H9 (cell line): Measurements from ENCODE around the gene SCFD2. TPM values are rescaled to one million over a fixed set of nuclear protein-coding genes. Genes with fewer than 3 reads are reported as not detected.

Experiments used
- DNase-seq: peaks from one replicate; pipeline ENCODE4 v3.0.0-alpha.2; 2017
- H2AFZ ChIP-seq: one replicate; pipeline ENCODE4 v1.6.1; 2013; ENCODE audit warnings: mild to moderate bottlenecking, low read length, control low read depth, moderate library complexity
- H2AK5ac ChIP-seq: 2 replicates; pipeline ENCODE4 v1.6.1; 2013; ENCODE audit warnings: low read length, control low read depth, mixed read lengths; ENCODE audit not compliant: insufficient read length
- H2BK120ac ChIP-seq: one replicate; pipeline ENCODE4 v1.6.1; 2013; ENCODE audit warnings: low read depth, mild to moderate bottlenecking, low read length, control low read depth, inconsistent platforms; ENCODE audit not compliant: poor library complexity, severe bottlenecking
- H2BK12ac ChIP-seq: 2 replicates; pipeline ENCODE4 v1.6.1; 2013; ENCODE audit warnings: low read length, control low read depth, mixed read lengths, low read depth; ENCODE audit not compliant: insufficient read length
- H2BK15ac ChIP-seq: 2 replicates; pipeline ENCODE4 v1.6.1; 2013; ENCODE audit warnings: low read depth, low read length, control low read depth
- H2BK20ac ChIP-seq: one replicate; pipeline ENCODE4 v1.6.1; 2013; ENCODE audit warnings: low read depth, mild to moderate bottlenecking, low read length, control low read depth, inconsistent platforms; ENCODE audit not compliant: poor library complexity, severe bottlenecking
- H2BK5ac ChIP-seq: 2 replicates; pipeline ENCODE4 v1.6.1; 2013; ENCODE audit warnings: low read length, control low read depth, mixed read lengths; ENCODE audit not compliant: insufficient read length
- H3K14ac ChIP-seq: 2 replicates; pipeline ENCODE4 v1.6.1; 2013; ENCODE audit warnings: low read length, control low read depth; ENCODE audit not compliant: insufficient read depth
- H3K18ac ChIP-seq: 2 replicates; pipeline ENCODE4 v1.6.1; 2013; ENCODE audit warnings: low read depth, mild to moderate bottlenecking, mixed read lengths, low read length, control low read depth; ENCODE audit not compliant: insufficient read length
- H3K23ac ChIP-seq: 2 replicates; pipeline ENCODE4 v1.6.1; 2013; ENCODE audit warnings: low read length, control low read depth, mixed read lengths, low read depth; ENCODE audit not compliant: insufficient read length
- H3K23me2 ChIP-seq: 2 replicates; pipeline ENCODE4 v1.6.1; 2013; ENCODE audit warnings: low read depth, mild to moderate bottlenecking, mixed read lengths, low read length, control low read depth; ENCODE audit not compliant: insufficient read length, poor library complexity, severe bottlenecking
- H3K27ac ChIP-seq: 2 replicates; pipeline ENCODE4 v1.5.1; 2013; ENCODE audit warnings: low read length, control low read depth, mixed read lengths, low read depth; ENCODE audit not compliant: insufficient read length
- H3K27me3 ChIP-seq: 2 replicates; pipeline ENCODE4 v1.6.1; 2013; ENCODE audit warnings: low read length, control low read depth, inconsistent platforms; ENCODE audit not compliant: insufficient read depth
- H3K4ac ChIP-seq: 2 replicates; pipeline ENCODE4 v1.6.1; 2013; ENCODE audit warnings: low read depth, mild to moderate bottlenecking, control low read depth, inconsistent platforms, low read length, moderate library complexity
- H3K4me1 ChIP-seq: 2 replicates; pipeline ENCODE4 v1.6.1; 2013; ENCODE audit warnings: low read length, control low read depth, inconsistent platforms; ENCODE audit not compliant: insufficient read depth
- H3K4me2 ChIP-seq: 2 replicates; pipeline ENCODE4 v1.6.1; 2013; ENCODE audit warnings: low read length, control low read depth, mixed read lengths; ENCODE audit not compliant: insufficient read length, insufficient read depth
- H3K56ac ChIP-seq: 2 replicates; pipeline ENCODE4 v1.6.1; 2013; ENCODE audit warnings: low read depth, mild to moderate bottlenecking, mixed read lengths, low read length, control low read depth; ENCODE audit not compliant: insufficient read length
- H3K79me1 ChIP-seq: 2 replicates; pipeline ENCODE4 v1.6.1; 2013; ENCODE audit warnings: low read depth, mild to moderate bottlenecking, moderate library complexity, low read length, control low read depth, inconsistent platforms; ENCODE audit not compliant: insufficient read depth, poor library complexity, severe bottlenecking
- H3K79me2 ChIP-seq: 2 replicates; pipeline ENCODE4 v1.6.1; 2013; ENCODE audit warnings: low read length, control low read depth, inconsistent platforms; ENCODE audit not compliant: insufficient read depth
- H3K9ac ChIP-seq: 2 replicates; pipeline ENCODE4 v1.6.1; 2013; ENCODE audit warnings: low read length, control low read depth, mixed read lengths; ENCODE audit not compliant: insufficient read length; ENCODE audit errors: extremely low read depth
- H3K9me3 ChIP-seq: one replicate; pipeline ENCODE4 v1.6.1; 2013; ENCODE audit warnings: low read depth, low read length, inconsistent platforms; ENCODE audit not compliant: control insufficient read depth
- H3T11ph ChIP-seq: one replicate; pipeline ENCODE4 v1.6.1; 2013; ENCODE audit warnings: mild to moderate bottlenecking, low read length, control low read depth, inconsistent platforms
- H4K20me1 ChIP-seq: one replicate; pipeline ENCODE4 v1.6.1; 2013; ENCODE audit not compliant: control insufficient read depth, insufficient read length, insufficient read depth
- H4K5ac ChIP-seq: 2 replicates; pipeline ENCODE4 v1.6.1; 2013; ENCODE audit warnings: low read depth, mild to moderate bottlenecking, mixed read lengths, low read length, control low read depth; ENCODE audit not compliant: insufficient read length
- H4K8ac ChIP-seq: replicated peaks from 2 replicates; pipeline ENCODE4 v1.6.1; 2013; ENCODE audit warnings: low read length, control low read depth, mixed read lengths, low read depth; ENCODE audit not compliant: insufficient read length
- H4K91ac ChIP-seq: 2 replicates; pipeline ENCODE4 v1.6.1; 2013; ENCODE audit warnings: low read depth, mild to moderate bottlenecking, moderate library complexity, mixed read lengths, low read length, control low read depth; ENCODE audit not compliant: insufficient read length
- H3K27ac Mint-ChIP-seq, 3 experiments: 2 replicates in 2 of 3; 3 replicates in 1 of 3; pipeline ENCODE4 v1.8.0; 2020 to 2021; ENCODE audit warnings: mixed read lengths in 3 of 3, mild to moderate bottlenecking in 1 of 3, moderate library complexity in 1 of 3
- H3K27me3 Mint-ChIP-seq: 2 replicates; pipeline ENCODE4 v1.8.0; 2021; ENCODE audit warnings: low read depth, mild to moderate bottlenecking, moderate library complexity, mixed read lengths
- H3K36me3 Mint-ChIP-seq, 3 experiments: 2 replicates in 2 of 3; 3 replicates in 1 of 3; pipeline ENCODE4 v1.8.0; 2020 to 2021; ENCODE audit warnings: low read depth in 3 of 3, mixed read lengths in 3 of 3; ENCODE audit not compliant: insufficient read depth in 1 of 3
- H3K4me1 Mint-ChIP-seq, 2 experiments: 2 replicates each; pipeline ENCODE4 v1.8.0; 2020; ENCODE audit warnings: mixed read lengths in 2 of 2
- H3K4me3 Mint-ChIP-seq, 2 experiments: 2 replicates in 1 of 2; 3 replicates in 1 of 2; pipeline ENCODE4 v1.8.0; 2020 to 2021; ENCODE audit warnings: mild to moderate bottlenecking in 2 of 2, mixed read lengths in 2 of 2, moderate library complexity in 1 of 2
- H3K9me3 Mint-ChIP-seq, 2 experiments: 2 replicates in 1 of 2; 3 replicates in 1 of 2; pipeline ENCODE4 v1.8.0; 2020; ENCODE audit warnings: mild to moderate bottlenecking in 2 of 2, mixed read lengths in 2 of 2, moderate library complexity in 1 of 2
- WGBS: extraction: QIAGEN DNeasy Blood & Tissue Kit; methylation state at CpG from one replicate; pipeline ENCODE4 v1.1.7; 2013; ENCODE audit warnings: missing lambda C conversion rate, low lambda C conversion rate, mixed read lengths; ENCODE audit not compliant: insufficient read length; ENCODE audit errors: extremely low coverage; 5-methylcytosine and 5-hydroxymethylcytosine counted together
- total RNA-seq: library from RNA; stranded (reverse); gene quantifications from 2 replicates; pipeline ENCODE4 v1.2.1, GENCODE V29; 2021
- TF ChIP-seq, protein P1 (sequence below): fragments of 200-600 bp; sonication (generic); conservative IDR thresholded peaks from 3 replicates; pipeline ENCODE4 v1.8.0; 2021; ENCODE audit warnings: antibody characterized with exemption, mild to moderate bottlenecking

SCFD2 gene
- total RNA-seq, 1 experiment from 2014 or later = 10.1 TPM

DNA sequence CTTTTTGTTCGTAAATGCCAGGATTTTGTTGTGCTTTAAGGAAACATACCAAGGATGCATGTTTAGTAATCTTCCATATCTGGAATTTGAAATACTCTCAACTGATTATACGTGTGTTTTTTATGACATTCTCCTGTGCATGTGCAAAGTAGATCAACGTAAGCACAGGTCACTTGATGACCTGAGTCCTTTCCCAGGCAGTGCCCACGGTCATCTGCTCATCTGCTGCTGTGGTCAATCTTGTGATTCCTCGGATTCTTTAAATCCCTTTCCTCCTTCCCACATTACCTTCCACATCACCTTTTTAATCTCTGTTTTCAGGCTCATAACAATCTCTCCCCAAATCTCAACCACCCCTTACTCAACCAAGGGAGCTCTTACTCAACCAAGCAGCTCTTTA, 399.7 kb downstream of the SCFD2 start:
- Histone ChIP-seq H2BK5ac (no peak overlapping the region), H4K91ac (no peak overlapping the region), H3K14ac (no peak overlapping the region), H3K4me2 (no peak overlapping the region), H3K79me1 (no peaks in the 10 kb centered on the region), H2BK120ac (no peak overlapping the region), H4K20me1 (no peaks in the 10 kb centered on the region), H2BK20ac (no peak overlapping the region), H4K8ac (no peak overlapping the region), H2BK15ac (no peak overlapping the region), H3K79me2 (no peaks in the 10 kb centered on the region), H2AFZ (no peak overlapping the region), H3K9ac (no peak overlapping the region), H2AK5ac (no peak overlapping the region), H2BK12ac (no peak overlapping the region), H3K4me1 (no peaks in the 10 kb centered on the region), H3K18ac (no peak overlapping the region), H3T11ph (no peak overlapping the region), H4K5ac (no peak overlapping the region), H3K27me3 (no peaks in the 10 kb centered on the region), H3K4ac (no peak overlapping the region), H3K27ac (no peak overlapping the region), H3K56ac (no peak overlapping the region), H3K23me2 (no peaks in the 10 kb centered on the region), H3K9me3 (no peaks in the 10 kb centered on the region), H3K23ac (no peak overlapping the region)
- H3K27ac Mint-ChIP-seq = no peak overlapping the region
- peaks cover 12 to 20% of the 10 kb centered on the region in 2 experiments for H3K9me3 Mint-ChIP-seq
- WGBS = no CpG with 5 or more reads among the region's 5 CpGs
- TF ChIP-seq, protein P1, sequence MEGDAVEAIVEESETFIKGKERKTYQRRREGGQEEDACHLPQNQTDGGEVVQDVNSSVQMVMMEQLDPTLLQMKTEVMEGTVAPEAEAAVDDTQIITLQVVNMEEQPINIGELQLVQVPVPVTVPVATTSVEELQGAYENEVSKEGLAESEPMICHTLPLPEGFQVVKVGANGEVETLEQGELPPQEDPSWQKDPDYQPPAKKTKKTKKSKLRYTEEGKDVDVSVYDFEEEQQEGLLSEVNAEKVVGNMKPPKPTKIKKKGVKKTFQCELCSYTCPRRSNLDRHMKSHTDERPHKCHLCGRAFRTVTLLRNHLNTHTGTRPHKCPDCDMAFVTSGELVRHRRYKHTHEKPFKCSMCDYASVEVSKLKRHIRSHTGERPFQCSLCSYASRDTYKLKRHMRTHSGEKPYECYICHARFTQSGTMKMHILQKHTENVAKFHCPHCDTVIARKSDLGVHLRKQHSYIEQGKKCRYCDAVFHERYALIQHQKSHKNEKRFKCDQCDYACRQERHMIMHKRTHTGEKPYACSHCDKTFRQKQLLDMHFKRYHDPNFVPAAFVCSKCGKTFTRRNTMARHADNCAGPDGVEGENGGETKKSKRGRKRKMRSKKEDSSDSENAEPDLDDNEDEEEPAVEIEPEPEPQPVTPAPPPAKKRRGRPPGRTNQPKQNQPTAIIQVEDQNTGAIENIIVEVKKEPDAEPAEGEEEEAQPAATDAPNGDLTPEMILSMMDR = no peak
- H3K4me1 Mint-ChIP-seq = no peaks in the 10 kb centered on the region
- H3K36me3 Mint-ChIP-seq = peaks cover 7 to 21% (median 10%) of the 10 kb centered on the region in 3 experiments
- no peaks in the 10 kb centered on the region; the same call in none of the 2 replicates for H3K27me3 Mint-ChIP-seq
- no peak overlapping the region for H3K4me3 Mint-ChIP-seq
- DNase-seq = no peak
